ENCODE data around the gene LTBP2. TPM values are rescaled to one million over a fixed set of nuclear protein-coding genes. Genes with fewer than 3 reads are reported as not detected.
A peak's percentile ranks its signal among the peaks of the same experiment; 100 is the strongest.

The LTBP2 gene
- total RNA-seq, 2 donors from 2014 or later, result 0.49 TPM; not detected in 1

GRCh38 chr14:74620497-74620921 lies 8.5 kb upstream of the LTBP2 start:
- ATAC-seq (peak; percentile 69 to 87), DNase-seq (ENCODE audit: low spot score in 2 of 2) (peak in 1 of 2 donors; percentile 42)
- peak overlapping the region in 1 of 2 donors; percentile 49 for H3K27ac Mint-ChIP-seq
- H3K36me3 Mint-ChIP-seq, result no peaks in the 10 kb centered on the region
- H3K9me3 Mint-ChIP-seq, result no peaks in the 10 kb centered on the region

GRCh38 chr14:74619672-74620131 lies 7.7 kb upstream of the LTBP2 start:
- no peaks in the 10 kb centered on the region for H3K9me3 Mint-ChIP-seq
- H3K27ac Mint-ChIP-seq, result peak overlapping the region in 1 of 2 donors; percentile 49
- ATAC-seq (no peak), DNase-seq (ENCODE audit: low spot score in 2 of 2) (no peak)
- no peaks in the 10 kb centered on the region for H3K36me3 Mint-ChIP-seq

- ATAC-seq (peak; percentile 79 to 82), DNase-seq (ENCODE audit: low spot score in 2 of 2) (peak; percentile 59 to 75)
- Mint-ChIP-seq H3K27ac (peak overlapping the region; percentile 39 to 86), H3K9me3 (no peaks in the 10 kb centered on the region), H3K36me3 (no peaks in the 10 kb centered on the region)
Observed at GRCh38 chr14:74618078-74618952, 6.3 kb upstream of the LTBP2 start.

GRCh38 chr14:74616996-74617700 lies 5.1 kb upstream of the LTBP2 start:
- DNase-seq (ENCODE audit: low spot score in 2 of 2) (no peak), ATAC-seq (no peak)
- no peaks in the 10 kb centered on the region for H3K9me3 Mint-ChIP-seq
- no peaks in the 10 kb centered on the region for H3K36me3 Mint-ChIP-seq
- H3K27ac Mint-ChIP-seq, result peak overlapping the region in 1 of 2 donors; percentile 86

GRCh38 chr14:74616507-74616906 lies 4.5 kb upstream of the LTBP2 start:
- ATAC-seq (no peak), DNase-seq (ENCODE audit: low spot score in 2 of 2) (no peak)
- Mint-ChIP-seq H3K9me3 (no peaks in the 10 kb centered on the region), H3K36me3 (no peaks in the 10 kb centered on the region), H3K27ac (peak overlapping the region in 1 of 2 donors; percentile 50)

- H3K27ac Mint-ChIP-seq, result peak overlapping the region in 1 of 2 donors; percentile 50
- no peaks in the 10 kb centered on the region for H3K9me3 Mint-ChIP-seq
- DNase-seq (ENCODE audit: low spot score in 2 of 2) (no peak), ATAC-seq (no peak)
- H3K36me3 Mint-ChIP-seq, result no peaks in the 10 kb centered on the region
Observed at GRCh38 chr14:74615735-74616134, 3.7 kb upstream of the LTBP2 start.

- no peak for DNase-seq (ENCODE audit: low spot score in 2 of 2)
- Mint-ChIP-seq H3K9me3 (no peaks in the 10 kb centered on the region), H3K36me3 (no peaks in the 10 kb centered on the region)
Observed at GRCh38 chr14:74614508-74615495, 2.8 kb upstream of the LTBP2 start.

GRCh38 chr14:74613211-74613914 lies 1.3 kb upstream of the LTBP2 start:
- Mint-ChIP-seq H3K36me3 (no peaks in the 10 kb centered on the region), H3K9me3 (no peaks in the 10 kb centered on the region), H3K27ac (no peak overlapping the region)
- no peak for ATAC-seq
- no peak for DNase-seq (ENCODE audit: low spot score in 2 of 2)

More at GRCh38 chr14:74614508-74615495, 2.8 kb upstream of the LTBP2 start:
- ATAC-seq, result no peak
- H3K27ac Mint-ChIP-seq, result no peak overlapping the region

- no peaks in the 10 kb centered on the region for H3K36me3 Mint-ChIP-seq
- ATAC-seq (peak; percentile 86 to 89), DNase-seq (ENCODE audit: low spot score in 2 of 2) (peak; percentile 74 to 96)
- no peak overlapping the region for H3K27ac Mint-ChIP-seq
- H3K9me3 Mint-ChIP-seq, result no peaks in the 10 kb centered on the region
Observed at GRCh38 chr14:74612350-74613021, 449 bp upstream of the LTBP2 start.

- ATAC-seq, result no peak
- no peaks in the 10 kb centered on the region for H3K9me3 Mint-ChIP-seq
Observed at GRCh38 chr14:74610866-74611649, 979 bp downstream of the LTBP2 start.

GRCh38 chr14:74610199-74610865 lies 1.7 kb downstream of the LTBP2 start:
- no peak for DNase-seq (ENCODE audit: low spot score in 2 of 2)
- no peak for ATAC-seq
- no peaks in the 10 kb centered on the region for H3K36me3 Mint-ChIP-seq
- no peaks in the 10 kb centered on the region for H3K9me3 Mint-ChIP-seq
- H3K27ac Mint-ChIP-seq, result no peak overlapping the region

More at GRCh38 chr14:74610866-74611649, 979 bp downstream of the LTBP2 start:
- DNase-seq (ENCODE audit: low spot score in 2 of 2), result no peak
- no peaks in the 10 kb centered on the region for H3K36me3 Mint-ChIP-seq
- no peak overlapping the region for H3K27ac Mint-ChIP-seq

GRCh38 chr14:74609721-74610120 lies 2.3 kb downstream of the LTBP2 start:
- H3K36me3 Mint-ChIP-seq, result no peaks in the 10 kb centered on the region
- H3K9me3 Mint-ChIP-seq, result no peaks in the 10 kb centered on the region
- ATAC-seq, result no peak
- no peak overlapping the region for H3K27ac Mint-ChIP-seq
- no peak for DNase-seq (ENCODE audit: low spot score in 2 of 2)

GRCh38 chr14:74608959-74609611 lies 3.0 kb downstream of the LTBP2 start:
- H3K9me3 Mint-ChIP-seq, result no peaks in the 10 kb centered on the region
- no peaks in the 10 kb centered on the region for H3K36me3 Mint-ChIP-seq
- DNase-seq (ENCODE audit: low spot score in 2 of 2) (peak; percentile 77 to 92), ATAC-seq (peak; percentile 39 to 57)
- H3K27ac Mint-ChIP-seq, result no peak overlapping the region

- ATAC-seq, result no peak
- DNase-seq (ENCODE audit: low spot score in 2 of 2), result no peak
- Mint-ChIP-seq H3K9me3 (no peaks in the 10 kb centered on the region), H3K36me3 (no peaks in the 10 kb centered on the region), H3K27ac (no peak overlapping the region)
Observed at GRCh38 chr14:74606727-74607126, 5.3 kb downstream of the LTBP2 start.

All from activated naive CD4-positive, alpha-beta T cell treated with anti-CD3 and anti-CD28 coated beads, Interleukin-2, amount 50 U/mL, for 72 hours (primary cell).